ENCODE data around the gene MACF1. TPM values are rescaled to one million over a fixed set of nuclear protein-coding genes. Genes with fewer than 3 reads are reported as not detected.

The MACF1 gene
- total and polyA plus RNA-seq, 4 donors: 69.1 to 966 (median 233) TPM

GRCh38 chr1:39272798-39273469 is 68.4 kb downstream of the MACF1 start:
- H3K9me3 ChIP-seq (ENCODE audit: control insufficient read depth in 4 of 4, insufficient read depth in 3 of 4, low read length in 3 of 4): no peaks in the 10 kb centered on the region
- 88 to 95% methylated on average over 13 of the region's 13 CpGs for WGBS, 2 donors
- H3K27me3 ChIP-seq (ENCODE audit: control insufficient read depth in 3 of 3, insufficient read depth in 3 of 3, low read length in 2 of 3): no peaks in the 10 kb centered on the region
- H3K36me3 ChIP-seq (ENCODE audit: control insufficient read depth in 4 of 4, insufficient read depth in 4 of 4, low read length in 4 of 4): peaks cover 0 to 10% (median 9%) of the 10 kb centered on the region in 4 donors
- H3K4me3 ChIP-seq: no peak overlapping the region
- peaks cover 10 to 55% (median 38%) of the 10 kb centered on the region in 5 donors for H3K4me1 ChIP-seq (ENCODE audit: control insufficient read depth in 5 of 5, insufficient read depth in 5 of 5, low read length in 5 of 5)
- no peak overlapping the region for H3K9ac ChIP-seq (ENCODE audit: insufficient read depth in 1 of 2, low read length in 2 of 2)
- no peak for ATAC-seq (ENCODE audit: insufficient read depth, low FRiP score)
- DNase-seq: no peak
- H3K27ac ChIP-seq (ENCODE audit: low read depth in 1 of 2, low read length in 1 of 2): no peak overlapping the region
- TF ChIP-seq CTCF (IDR thresholded peaks at IDR 0.05; ENCODE audit: control extremely low read depth, extremely low read depth): no peak

- H3K36me3 ChIP-seq (ENCODE audit: control insufficient read depth in 4 of 4, insufficient read depth in 4 of 4, low read length in 4 of 4): peaks cover 0 to 4% (median 0%) of the 10 kb centered on the region in 4 donors
- ATAC-seq (ENCODE audit: insufficient read depth, low FRiP score) (no peak), DNase-seq (no peak)
- TF ChIP-seq CTCF (IDR thresholded peaks at IDR 0.05; ENCODE audit: control extremely low read depth, extremely low read depth): no peak
- no peaks in the 10 kb centered on the region for H3K27me3 ChIP-seq (ENCODE audit: control insufficient read depth in 3 of 3, insufficient read depth in 3 of 3, low read length in 2 of 3)
- peaks cover 5 to 37% (median 17%) of the 10 kb centered on the region in 5 donors for H3K4me1 ChIP-seq (ENCODE audit: control insufficient read depth in 5 of 5, insufficient read depth in 5 of 5, low read length in 5 of 5)
- 52 to 64% methylated on average over 6 of the region's 6 CpGs for WGBS, 2 donors
- H3K4me3 ChIP-seq: no peak overlapping the region
- no peak overlapping the region for H3K27ac ChIP-seq (ENCODE audit: low read depth in 1 of 2, low read length in 1 of 2)
- no peak overlapping the region for H3K9ac ChIP-seq (ENCODE audit: insufficient read depth in 1 of 2, low read length in 2 of 2)
- no peaks in the 10 kb centered on the region for H3K9me3 ChIP-seq (ENCODE audit: control insufficient read depth in 4 of 4, insufficient read depth in 3 of 4, low read length in 3 of 4)
These were observed 71.5 kb downstream of the MACF1 start for GRCh38 chr1:39275836-39276507.

- peaks cover 0 to 15% (median 5%) of the 10 kb centered on the region in 4 donors for H3K36me3 ChIP-seq (ENCODE audit: control insufficient read depth in 4 of 4, insufficient read depth in 4 of 4, low read length in 4 of 4)
- H3K27me3 ChIP-seq (ENCODE audit: control insufficient read depth in 3 of 3, insufficient read depth in 3 of 3, low read length in 2 of 3): no peaks in the 10 kb centered on the region
- peaks cover 0 to 22% (median 2%) of the 10 kb centered on the region in 5 donors for H3K4me1 ChIP-seq (ENCODE audit: control insufficient read depth in 5 of 5, insufficient read depth in 5 of 5, low read length in 5 of 5)
- no peak overlapping the region for H3K4me3 ChIP-seq
- ATAC-seq (ENCODE audit: insufficient read depth, low FRiP score) (no peak), DNase-seq (no peak)
- no peaks in the 10 kb centered on the region for H3K9me3 ChIP-seq (ENCODE audit: control insufficient read depth in 4 of 4, insufficient read depth in 3 of 4, low read length in 3 of 4)
- H3K27ac ChIP-seq (ENCODE audit: low read depth in 1 of 2, low read length in 1 of 2): no peak overlapping the region
- no peak for TF ChIP-seq CTCF (IDR thresholded peaks at IDR 0.05; ENCODE audit: control extremely low read depth, extremely low read depth)
- H3K9ac ChIP-seq (ENCODE audit: insufficient read depth in 1 of 2, low read length in 2 of 2): no peak overlapping the region
These were observed 73.4 kb downstream of the MACF1 start for GRCh38 chr1:39277879-39278278.
